HG03097 (cell line): Measurements from ENCODE around the gene SLC2A13.
"Not testable (repeated sequence)": the region's sequence is repeated elsewhere in the genome, so short reads cannot be mapped to it uniquely, and the experiment has no call there.

ENCODE experiments used
- ATAC-seq: cut with Tn5 transposase; IDR thresholded peaks from one replicate; pipeline ENCODE4 v1.9.1; 2021; ENCODE audit not compliant: unreplicated experiment, low FRiP score

Gene SLC2A13

GRCh38 chr12:39935839-39936238 lies 170.0 kb downstream of the SLC2A13 start:
- ATAC-seq: no peak

- no peak for ATAC-seq
Measured at GRCh38 chr12:39935275-39935674, 170.6 kb downstream of the SLC2A13 start.

GRCh38 chr12:39931857-39932256 lies 174.0 kb downstream of the SLC2A13 start:
- no peak for ATAC-seq

- no peak for ATAC-seq
Measured at GRCh38 chr12:39931231-39931630, 174.7 kb downstream of the SLC2A13 start.

- no peak for ATAC-seq
Measured at GRCh38 chr12:39930101-39930500, 175.8 kb downstream of the SLC2A13 start.

GRCh38 chr12:39928181-39928899 lies 177.5 kb downstream of the SLC2A13 start:
- no peak for ATAC-seq

GRCh38 chr12:39923364-39923763 lies 182.5 kb downstream of the SLC2A13 start:
- ATAC-seq: no peak

GRCh38 chr12:39922598-39922997 lies 183.3 kb downstream of the SLC2A13 start:
- ATAC-seq: not testable (repeated sequence)

- ATAC-seq: no peak
Measured at GRCh38 chr12:39920647-39921046, 185.2 kb downstream of the SLC2A13 start.

- no peak for ATAC-seq
Measured at GRCh38 chr12:39920222-39920621, 185.7 kb downstream of the SLC2A13 start.

- no peak for ATAC-seq
Measured at GRCh38 chr12:39919790-39920189, 186.1 kb downstream of the SLC2A13 start.

GRCh38 chr12:39915249-39915648 lies 190.6 kb downstream of the SLC2A13 start:
- no peak for ATAC-seq

- ATAC-seq: no peak
Measured at GRCh38 chr12:39912211-39912980, 193.5 kb downstream of the SLC2A13 start.

GRCh38 chr12:39906237-39906636 lies 199.6 kb downstream of the SLC2A13 start:
- no peak for ATAC-seq

GRCh38 chr12:39905152-39905551 lies 200.7 kb downstream of the SLC2A13 start:
- ATAC-seq: no peak

- ATAC-seq: no peak
Measured at GRCh38 chr12:39902821-39903220, 203.1 kb downstream of the SLC2A13 start.

GRCh38 chr12:39897315-39897714 lies 208.6 kb downstream of the SLC2A13 start:
- no peak for ATAC-seq

- not testable (repeated sequence) for ATAC-seq
Measured at GRCh38 chr12:39893388-39893787, 212.5 kb downstream of the SLC2A13 start.

GRCh38 chr12:39892146-39892545 lies 213.7 kb downstream of the SLC2A13 start:
- ATAC-seq: no peak

- ATAC-seq: no peak
Measured at GRCh38 chr12:39887856-39888255, 218.0 kb downstream of the SLC2A13 start.

- no peak for ATAC-seq
Measured at GRCh38 chr12:39886106-39886505, 219.8 kb downstream of the SLC2A13 start.

GRCh38 chr12:39884616-39885125 lies 221.2 kb downstream of the SLC2A13 start:
- no peak for ATAC-seq
